ENCODE data around the gene TBCD. TPM values are rescaled to one million over a fixed set of nuclear protein-coding genes. Genes with fewer than 3 reads are reported as not detected.

The TBCD gene
- total RNA-seq, 1 experiment from 2014 or later, result 173 TPM

- H3K27me3 Mint-ChIP-seq (ENCODE audit: low read depth), result no peaks in the 10 kb centered on the region
- DNase-seq (ENCODE audit: low spot score) (no peak), ATAC-seq (no peak)
- ChIA-PET POLR2A (no interaction called here), CTCF (interaction anchor here (1.0 kb wide), 1 partner anchor 185 kb away, joined by 3 read pairs; no protein-coding TSS in a partner anchor)
- peaks cover 3% of the 10 kb centered on the region for H3K9me3 Mint-ChIP-seq
- peaks cover 27% of the 10 kb centered on the region for H3K36me3 Mint-ChIP-seq
- no peak overlapping the region for H3K4me3 Mint-ChIP-seq
- H3K4me1 Mint-ChIP-seq, result peaks cover 12% of the 10 kb centered on the region; the same call in 1 of the 2 replicates
- H3K27ac Mint-ChIP-seq, result peak overlapping the region; percentile 34
- TF ChIP-seq, protein P1, sequence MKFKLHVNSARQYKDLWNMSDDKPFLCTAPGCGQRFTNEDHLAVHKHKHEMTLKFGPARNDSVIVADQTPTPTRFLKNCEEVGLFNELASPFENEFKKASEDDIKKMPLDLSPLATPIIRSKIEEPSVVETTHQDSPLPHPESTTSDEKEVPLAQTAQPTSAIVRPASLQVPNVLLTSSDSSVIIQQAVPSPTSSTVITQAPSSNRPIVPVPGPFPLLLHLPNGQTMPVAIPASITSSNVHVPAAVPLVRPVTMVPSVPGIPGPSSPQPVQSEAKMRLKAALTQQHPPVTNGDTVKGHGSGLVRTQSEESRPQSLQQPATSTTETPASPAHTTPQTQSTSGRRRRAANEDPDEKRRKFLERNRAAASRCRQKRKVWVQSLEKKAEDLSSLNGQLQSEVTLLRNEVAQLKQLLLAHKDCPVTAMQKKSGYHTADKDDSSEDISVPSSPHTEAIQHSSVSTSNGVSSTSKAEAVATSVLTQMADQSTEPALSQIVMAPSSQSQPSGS (CRISPR knock-in tag; IDR thresholded peaks at IDR 0.05; ENCODE audit: borderline replicate concordance, low read depth), result no peak
- TF ChIP-seq CBFB (CRISPR knock-in tag; IDR thresholded peaks at IDR 0.05; ENCODE audit: low read depth) (no peak), ZNF232 (CRISPR knock-in tag; IDR thresholded peaks at IDR 0.05) (no peak), NFE2L1 (CRISPR knock-in tag; IDR thresholded peaks at IDR 0.05) (no peak), ZNF671 (CRISPR knock-in tag; IDR thresholded peaks at IDR 0.05) (no peak), SMAD3 (CRISPR knock-in tag; IDR thresholded peaks at IDR 0.05; ENCODE audit: borderline replicate concordance) (no peak), FOXJ3 (CRISPR knock-in tag; IDR thresholded peaks at IDR 0.05; ENCODE audit: borderline replicate concordance) (no peak), E2F4 (CRISPR knock-in tag; IDR thresholded peaks at IDR 0.05; ENCODE audit: borderline replicate concordance, low read depth) (no peak), TEAD1 (CRISPR knock-in tag; IDR thresholded peaks at IDR 0.05) (no peak), ZNF281 (CRISPR knock-in tag; IDR thresholded peaks at IDR 0.05) (no peak), ZBTB21 (CRISPR knock-in tag; IDR thresholded peaks at IDR 0.05; ENCODE audit: borderline replicate concordance) (no peak), ELF4 (CRISPR knock-in tag; IDR thresholded peaks at IDR 0.05; ENCODE audit: low read depth) (no peak), ZNF317 (CRISPR knock-in tag; IDR thresholded peaks at IDR 0.05; ENCODE audit: borderline replicate concordance, low read depth) (no peak), NR1H2 (CRISPR knock-in tag; IDR thresholded peaks at IDR 0.05) (no peak), NR3C1 (CRISPR knock-in tag; conservative IDR thresholded peaks at IDR 0.05; ENCODE audit: low read depth) (no peak), USF2 (CRISPR knock-in tag; IDR thresholded peaks at IDR 0.05) (no peak)
- TF ChIP-seq, protein P2, sequence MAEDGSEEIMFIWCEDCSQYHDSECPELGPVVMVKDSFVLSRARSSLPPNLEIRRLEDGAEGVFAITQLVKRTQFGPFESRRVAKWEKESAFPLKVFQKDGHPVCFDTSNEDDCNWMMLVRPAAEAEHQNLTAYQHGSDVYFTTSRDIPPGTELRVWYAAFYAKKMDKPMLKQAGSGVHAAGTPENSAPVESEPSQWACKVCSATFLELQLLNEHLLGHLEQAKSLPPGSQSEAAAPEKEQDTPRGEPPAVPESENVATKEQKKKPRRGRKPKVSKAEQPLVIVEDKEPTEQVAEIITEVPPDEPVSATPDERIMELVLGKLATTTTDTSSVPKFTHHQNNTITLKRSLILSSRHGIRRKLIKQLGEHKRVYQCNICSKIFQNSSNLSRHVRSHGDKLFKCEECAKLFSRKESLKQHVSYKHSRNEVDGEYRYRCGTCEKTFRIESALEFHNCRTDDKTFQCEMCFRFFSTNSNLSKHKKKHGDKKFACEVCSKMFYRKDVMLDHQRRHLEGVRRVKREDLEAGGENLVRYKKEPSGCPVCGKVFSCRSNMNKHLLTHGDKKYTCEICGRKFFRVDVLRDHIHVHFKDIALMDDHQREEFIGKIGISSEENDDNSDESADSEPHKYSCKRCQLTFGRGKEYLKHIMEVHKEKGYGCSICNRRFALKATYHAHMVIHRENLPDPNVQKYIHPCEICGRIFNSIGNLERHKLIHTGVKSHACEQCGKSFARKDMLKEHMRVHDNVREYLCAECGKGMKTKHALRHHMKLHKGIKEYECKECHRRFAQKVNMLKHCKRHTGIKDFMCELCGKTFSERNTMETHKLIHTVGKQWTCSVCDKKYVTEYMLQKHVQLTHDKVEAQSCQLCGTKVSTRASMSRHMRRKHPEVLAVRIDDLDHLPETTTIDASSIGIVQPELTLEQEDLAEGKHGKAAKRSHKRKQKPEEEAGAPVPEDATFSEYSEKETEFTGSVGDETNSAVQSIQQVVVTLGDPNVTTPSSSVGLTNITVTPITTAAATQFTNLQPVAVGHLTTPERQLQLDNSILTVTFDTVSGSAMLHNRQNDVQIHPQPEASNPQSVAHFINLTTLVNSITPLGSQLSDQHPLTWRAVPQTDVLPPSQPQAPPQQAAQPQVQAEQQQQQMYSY (CRISPR knock-in tag; IDR thresholded peaks at IDR 0.05), result no peak
- TF ChIP-seq, protein P3, sequence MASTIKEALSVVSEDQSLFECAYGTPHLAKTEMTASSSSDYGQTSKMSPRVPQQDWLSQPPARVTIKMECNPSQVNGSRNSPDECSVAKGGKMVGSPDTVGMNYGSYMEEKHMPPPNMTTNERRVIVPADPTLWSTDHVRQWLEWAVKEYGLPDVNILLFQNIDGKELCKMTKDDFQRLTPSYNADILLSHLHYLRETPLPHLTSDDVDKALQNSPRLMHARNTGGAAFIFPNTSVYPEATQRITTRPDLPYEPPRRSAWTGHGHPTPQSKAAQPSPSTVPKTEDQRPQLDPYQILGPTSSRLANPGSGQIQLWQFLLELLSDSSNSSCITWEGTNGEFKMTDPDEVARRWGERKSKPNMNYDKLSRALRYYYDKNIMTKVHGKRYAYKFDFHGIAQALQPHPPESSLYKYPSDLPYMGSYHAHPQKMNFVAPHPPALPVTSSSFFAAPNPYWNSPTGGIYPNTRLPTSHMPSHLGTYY (CRISPR knock-in tag; IDR thresholded peaks at IDR 0.05), result no peak
These were observed 102.4 kb downstream of the TBCD start for GRCh38 chr17:82854226-82854625.
